Neural progenitor cell (in vitro differentiated cells): ENCODE measurements around the gene ANKRD34A.

Experiments
- EZH2 ChIP-seq: fragments of 200-600 bp; sonication (generic); IDR thresholded peaks from 2 replicates; pipeline ENCODE4 v1.6.1; 2017; ENCODE audit warnings: antibody characterized with exemption, mild to moderate bottlenecking, moderate library complexity
- EZH2phosphoT487 ChIP-seq: fragments of 200-600 bp; sonication (generic); IDR thresholded peaks from 2 replicates; pipeline ENCODE4 v1.6.1; 2017; ENCODE audit warnings: antibody characterized with exemption
- TF ChIP-seq, protein P1 (sequence below): fragments of 200-600 bp; sonication (generic); IDR thresholded peaks from 2 replicates; pipeline ENCODE4 v1.5.1; 2017; ENCODE audit warnings: antibody characterized with exemption, mild to moderate bottlenecking

DNA sequence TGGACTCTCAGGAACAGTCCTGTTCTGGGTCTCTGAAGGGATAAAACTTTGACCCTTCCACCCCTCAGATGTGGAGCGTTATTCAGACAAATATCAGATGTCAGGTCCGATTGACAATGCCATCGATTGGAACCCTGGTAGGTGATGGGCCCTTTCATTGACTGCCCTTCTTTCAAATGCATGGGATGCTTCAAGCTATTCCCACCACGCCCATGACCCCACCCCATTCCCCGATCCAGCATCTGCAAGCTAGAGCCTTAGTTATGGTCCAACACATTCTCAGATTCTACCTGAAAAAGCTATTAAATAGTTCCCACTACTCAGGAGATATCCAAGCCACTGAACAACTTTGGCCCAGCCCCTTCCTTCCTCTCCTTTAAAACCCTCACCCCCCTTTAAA is 12.6 kb upstream of the ANKRD34A start:
- TF ChIP-seq, protein P1, sequence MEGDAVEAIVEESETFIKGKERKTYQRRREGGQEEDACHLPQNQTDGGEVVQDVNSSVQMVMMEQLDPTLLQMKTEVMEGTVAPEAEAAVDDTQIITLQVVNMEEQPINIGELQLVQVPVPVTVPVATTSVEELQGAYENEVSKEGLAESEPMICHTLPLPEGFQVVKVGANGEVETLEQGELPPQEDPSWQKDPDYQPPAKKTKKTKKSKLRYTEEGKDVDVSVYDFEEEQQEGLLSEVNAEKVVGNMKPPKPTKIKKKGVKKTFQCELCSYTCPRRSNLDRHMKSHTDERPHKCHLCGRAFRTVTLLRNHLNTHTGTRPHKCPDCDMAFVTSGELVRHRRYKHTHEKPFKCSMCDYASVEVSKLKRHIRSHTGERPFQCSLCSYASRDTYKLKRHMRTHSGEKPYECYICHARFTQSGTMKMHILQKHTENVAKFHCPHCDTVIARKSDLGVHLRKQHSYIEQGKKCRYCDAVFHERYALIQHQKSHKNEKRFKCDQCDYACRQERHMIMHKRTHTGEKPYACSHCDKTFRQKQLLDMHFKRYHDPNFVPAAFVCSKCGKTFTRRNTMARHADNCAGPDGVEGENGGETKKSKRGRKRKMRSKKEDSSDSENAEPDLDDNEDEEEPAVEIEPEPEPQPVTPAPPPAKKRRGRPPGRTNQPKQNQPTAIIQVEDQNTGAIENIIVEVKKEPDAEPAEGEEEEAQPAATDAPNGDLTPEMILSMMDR: no peak
- TF ChIP-seq EZH2 (no peak), EZH2phosphoT487 (no peak)
